ENCODE results near the gene MIB2. TPM values are rescaled to one million over a fixed set of nuclear protein-coding genes. Genes with fewer than 3 reads are reported as not detected.

MIB2 gene
- total and polyA plus RNA-seq, 2 donors (not counting 1 experiment from before 2014, with no cell fraction given), result 94.0 to 95.9 TPM

- Mint-ChIP-seq H3K4me3 (no peak overlapping the region), H3K27me3 (peaks cover 3% of the 10 kb centered on the region), H3K27ac (no peak overlapping the region), H3K4me1 (peaks cover 4% of the 10 kb centered on the region), H3K9me3 (ENCODE audit: insufficient read depth) (no peaks in the 10 kb centered on the region)
- Histone ChIP-seq H3K27ac (ENCODE audit: low read length in 2 of 2) (no peak overlapping the region), H3K4me2 (replicated peaks; ENCODE audit: low read depth, low read length, poor library complexity, severe bottlenecking) (no peak overlapping the region), H3K9me3 (ENCODE audit: control extremely low read depth in 1 of 3, control insufficient read depth in 2 of 3, insufficient read depth in 1 of 3, low read length in 2 of 3) (no peaks in the 10 kb centered on the region), H3K4me1 (ENCODE audit: control insufficient read depth in 2 of 2, insufficient read depth in 2 of 2, low read length in 2 of 2) (peaks cover 0 to 8% of the 10 kb centered on the region in 2 donors), H3K9ac (ENCODE audit: low read length) (no peak overlapping the region), H3K36me3 (replicated peaks in 1 of 2; ENCODE audit: control extremely low read depth in 1 of 2, control insufficient read depth in 1 of 2, extremely low read depth in 1 of 2, insufficient read depth in 2 of 2, low read length in 1 of 2) (no peaks in the 10 kb centered on the region), H2AFZ (ENCODE audit: insufficient read depth, low read depth, low read length, poor library complexity, severe bottlenecking) (no peak overlapping the region), H3K4me3 (ENCODE audit: control extremely low read depth in 1 of 5, extremely low read depth in 1 of 5, insufficient read depth in 1 of 5, low read depth in 2 of 5, low read length in 4 of 5) (no peak overlapping the region), H4K20me1 (ENCODE audit: control insufficient read depth, insufficient read depth, low read length, poor library complexity, severe bottlenecking) (peaks cover 5% of the 10 kb centered on the region), H3K79me2 (ENCODE audit: control insufficient read depth, insufficient read depth, low read length) (no peaks in the 10 kb centered on the region), H3K27me3 (replicated peaks in 1 of 4; ENCODE audit: control extremely low read depth in 1 of 4, control insufficient read depth in 3 of 4, insufficient read depth in 4 of 4, low read length in 3 of 4) (no peaks in the 10 kb centered on the region)
- TF ChIP-seq CTCF (IDR thresholded peaks at IDR 0.05), result no peak
- no peak for TF ChIP-seq EZH2 (IDR thresholded peaks at IDR 0.05; ENCODE audit: borderline replicate concordance, insufficient read depth, low read depth, low read length, poor library complexity, severe bottlenecking)
- POLR2A ChIA-PET, result no interaction called here
- ATAC-seq (ENCODE audit: low read depth) (no peak), DNase-seq (no peak)
- CTCF ChIA-PET, result interaction anchor here (0.6 kb wide), 1 partner anchor 56 kb away, joined by 3 read pairs; no protein-coding TSS in a partner anchor
- 98% methylated on average over 25 of the region's 28 CpGs for WGBS (ENCODE audit: insufficient coverage)
- intact Hi-C loops (cut with micrococcal nuclease), result no loop called here
Observed at GRCh38 chr1:1625404-1625775, 10.1 kb downstream of the MIB2 start.

- CTCF ChIA-PET, result interaction anchor here (0.6 kb wide), 1 partner anchor 55 kb away, joined by 3 read pairs; no protein-coding TSS in a partner anchor
- intact Hi-C loops (cut with micrococcal nuclease), result no loop called here
- H3K9me3 ChIP-seq (ENCODE audit: control extremely low read depth in 1 of 3, control insufficient read depth in 2 of 3, insufficient read depth in 1 of 3, low read length in 2 of 3), result no peaks in the 10 kb centered on the region
Observed at GRCh38 chr1:1625824-1626206, 10.5 kb downstream of the MIB2 start.

More at GRCh38 chr1:1625824-1626206, 10.5 kb downstream of the MIB2 start:
- H3K4me1 ChIP-seq (ENCODE audit: control insufficient read depth in 2 of 2, insufficient read depth in 2 of 2, low read length in 2 of 2), result peaks cover 4 to 12% of the 10 kb centered on the region in 2 donors
- no peak overlapping the region for H3K9ac ChIP-seq (ENCODE audit: low read length)
- H3K4me2 ChIP-seq (replicated peaks; ENCODE audit: low read depth, low read length, poor library complexity, severe bottlenecking), result no peak overlapping the region
- H4K20me1 ChIP-seq (ENCODE audit: control insufficient read depth, insufficient read depth, low read length, poor library complexity, severe bottlenecking), result peaks cover 5% of the 10 kb centered on the region
- Mint-ChIP-seq H3K27me3 (peaks cover 3% of the 10 kb centered on the region), H3K9me3 (ENCODE audit: insufficient read depth) (no peaks in the 10 kb centered on the region), H3K27ac (no peak overlapping the region), H3K4me3 (no peak overlapping the region), H3K4me1 (peaks cover 4% of the 10 kb centered on the region)
- H3K79me2 ChIP-seq (ENCODE audit: control insufficient read depth, insufficient read depth, low read length), result no peaks in the 10 kb centered on the region
- no peaks in the 10 kb centered on the region for H3K36me3 ChIP-seq (replicated peaks in 1 of 2; ENCODE audit: control extremely low read depth in 1 of 2, control insufficient read depth in 1 of 2, extremely low read depth in 1 of 2, insufficient read depth in 2 of 2, low read length in 1 of 2)
- ATAC-seq (ENCODE audit: low read depth) (no peak), DNase-seq (no peak)
- no peaks in the 10 kb centered on the region for H3K27me3 ChIP-seq (replicated peaks in 1 of 4; ENCODE audit: control extremely low read depth in 1 of 4, control insufficient read depth in 3 of 4, insufficient read depth in 4 of 4, low read length in 3 of 4)
- no peak overlapping the region for H3K4me3 ChIP-seq (ENCODE audit: control extremely low read depth in 1 of 5, extremely low read depth in 1 of 5, insufficient read depth in 1 of 5, low read depth in 2 of 5, low read length in 4 of 5)
- no peak overlapping the region for H2AFZ ChIP-seq (ENCODE audit: insufficient read depth, low read depth, low read length, poor library complexity, severe bottlenecking)
- WGBS (ENCODE audit: insufficient coverage), result 93% methylated on average over 8 of the region's 8 CpGs
- no peak overlapping the region for H3K27ac ChIP-seq (ENCODE audit: low read length in 2 of 2)
- no peak for TF ChIP-seq CTCF (IDR thresholded peaks at IDR 0.05)
- no peak for TF ChIP-seq EZH2 (IDR thresholded peaks at IDR 0.05; ENCODE audit: borderline replicate concordance, insufficient read depth, low read depth, low read length, poor library complexity, severe bottlenecking)
- POLR2A ChIA-PET, result no interaction called here

Measured in B cell (primary cell).